Activated naive CD8-positive, alpha-beta T cell treated with anti-CD3 and anti-CD28 coated beads, Interleukin-2, amount 50 U/mL, for 24 hours (primary cell): ENCODE data around the gene BORCS5.

ENCODE experiments used
- ATAC-seq: fragments of 150-1000 bp; cut with Tn5 transposase; one replicate; pipeline ENCODE4 v1.10.0; 2021
- DNase-seq: peaks from one replicate; pipeline ENCODE4 v3.0.0; 2021
- H3K27ac Mint-ChIP-seq: one replicate; pipeline ENCODE4 v1.8.0; 2021; ENCODE audit warnings: mild to moderate bottlenecking, mixed read lengths
- H3K27me3 Mint-ChIP-seq: one replicate; pipeline ENCODE4 v1.8.0; 2021; ENCODE audit warnings: mixed read lengths
- H3K36me3 Mint-ChIP-seq: one replicate; pipeline ENCODE4 v1.8.0; 2021; ENCODE audit warnings: low read depth, mixed read lengths
- H3K4me1 Mint-ChIP-seq: one replicate; pipeline ENCODE4 v1.8.0; 2021; ENCODE audit warnings: mixed read lengths
- H3K4me3 Mint-ChIP-seq: one replicate; pipeline ENCODE4 v1.8.0; 2021; ENCODE audit warnings: mild to moderate bottlenecking, moderate library complexity, mixed read lengths
- H3K9me3 Mint-ChIP-seq: one replicate; pipeline ENCODE4 v1.8.0; 2021; ENCODE audit warnings: mixed read lengths

Gene BORCS5

DNA sequence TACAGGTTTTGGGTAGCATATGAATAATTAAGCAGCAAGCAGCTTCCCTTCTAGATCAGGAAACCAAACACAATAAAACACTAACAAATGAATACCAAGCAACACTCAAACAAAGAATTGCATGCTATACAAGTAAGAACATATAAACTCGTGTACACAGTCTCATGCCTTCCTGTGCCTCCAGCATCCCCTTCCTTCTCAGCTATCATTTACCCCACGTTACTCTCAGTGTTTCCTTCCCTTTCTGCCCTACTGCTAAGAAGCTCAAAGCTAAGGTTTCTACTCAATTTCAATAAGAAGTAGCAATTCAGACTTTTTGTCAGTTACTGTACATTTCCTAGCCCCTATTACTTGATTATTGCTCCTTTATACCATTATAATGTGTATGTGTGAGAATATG, 124.8 kb downstream of the BORCS5 start:
- Mint-ChIP-seq H3K27me3 (no peaks in the 10 kb centered on the region), H3K36me3 (peaks cover 57% of the 10 kb centered on the region), H3K4me3 (peak overlapping the region; percentile 77), H3K4me1 (peaks cover 81% of the 10 kb centered on the region), H3K9me3 (no peaks in the 10 kb centered on the region), H3K27ac (peak overlapping the region; percentile 98)
- ATAC-seq (peak; percentile 51), DNase-seq (no peak)

DNA sequence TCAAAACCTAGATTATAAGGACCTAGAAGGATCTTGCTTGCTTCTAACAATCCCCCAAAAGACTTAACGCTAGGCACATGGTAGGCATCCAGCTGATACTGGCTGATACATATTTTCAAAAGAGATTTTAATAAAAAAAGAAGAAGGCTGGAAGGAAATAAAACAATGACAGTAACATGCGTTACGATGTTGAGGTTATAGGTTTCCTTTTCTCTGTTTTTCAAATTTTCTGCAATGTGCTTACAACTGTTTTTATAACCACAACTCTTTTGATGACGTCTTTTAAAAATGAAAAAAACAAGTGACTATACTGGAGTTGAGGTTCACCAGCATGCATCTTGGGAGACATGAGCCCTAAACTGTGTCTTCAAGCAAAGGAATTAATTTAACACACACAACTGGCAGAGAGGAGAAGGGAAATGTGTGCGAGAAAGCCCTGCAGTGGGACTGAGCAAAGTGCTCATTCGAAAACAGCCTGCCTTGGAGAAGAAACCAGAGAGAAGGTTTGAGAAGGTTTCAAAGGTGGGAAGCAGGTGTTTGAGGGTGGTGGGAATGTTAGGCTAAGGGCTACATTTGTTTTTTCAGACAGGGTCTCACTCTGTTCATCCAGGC, 125.4 kb downstream of the BORCS5 start:
- H3K9me3 Mint-ChIP-seq = no peaks in the 10 kb centered on the region
- ATAC-seq (peak; percentile 33), DNase-seq (no peak)
- peak overlapping the region; percentile 98 for H3K27ac Mint-ChIP-seq
- no peaks in the 10 kb centered on the region for H3K27me3 Mint-ChIP-seq
- H3K36me3 Mint-ChIP-seq = peaks cover 54% of the 10 kb centered on the region
- H3K4me1 Mint-ChIP-seq = peaks cover 84% of the 10 kb centered on the region
- H3K4me3 Mint-ChIP-seq = peak overlapping the region; percentile 77

DNA sequence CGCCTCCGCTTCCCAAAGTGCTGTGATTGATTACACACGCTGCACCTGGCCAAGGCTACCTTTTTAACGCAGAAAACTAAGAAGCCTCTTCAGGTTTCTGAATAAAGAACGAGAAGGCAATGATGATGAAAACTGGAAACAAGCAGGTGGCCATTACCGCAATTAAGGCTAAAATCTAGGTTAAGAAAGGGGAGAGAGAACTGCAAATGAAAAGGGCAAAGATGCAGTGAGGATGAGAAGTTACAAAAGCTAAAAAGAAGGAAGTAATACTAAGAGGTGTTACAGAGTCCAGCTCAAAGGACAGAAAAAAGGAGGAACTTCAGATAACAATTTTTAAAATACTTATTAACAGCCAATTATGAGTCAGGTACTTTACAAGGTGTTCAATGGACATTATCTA, 126.1 kb downstream of the BORCS5 start:
- peak overlapping the region; percentile 98 for H3K27ac Mint-ChIP-seq
- no peaks in the 10 kb centered on the region for H3K27me3 Mint-ChIP-seq
- no peak for ATAC-seq
- H3K9me3 Mint-ChIP-seq = no peaks in the 10 kb centered on the region
- peaks cover 87% of the 10 kb centered on the region for H3K4me1 Mint-ChIP-seq
- peak overlapping the region; percentile 77 for H3K4me3 Mint-ChIP-seq
- no peak for DNase-seq
- H3K36me3 Mint-ChIP-seq = peaks cover 53% of the 10 kb centered on the region

DNA sequence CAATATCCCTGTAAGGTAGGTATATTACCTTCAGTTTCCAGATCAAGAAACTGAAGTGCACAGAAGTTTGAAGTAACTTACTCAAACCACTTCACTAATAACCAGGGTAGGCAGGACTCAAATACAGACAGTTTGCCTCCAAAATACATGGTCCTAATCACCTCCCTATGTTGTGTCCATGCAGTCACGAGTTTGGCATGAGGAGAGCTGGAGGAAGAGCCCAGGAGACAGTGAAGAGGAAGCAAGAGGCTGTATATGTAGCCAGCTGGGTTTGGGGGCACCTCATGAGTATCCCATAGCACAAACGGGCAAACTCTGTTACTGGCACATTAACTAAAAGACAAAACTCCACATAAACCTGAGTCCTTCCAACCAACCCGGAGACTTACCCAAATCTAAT, 126.6 kb downstream of the BORCS5 start:
- ATAC-seq = no peak
- Mint-ChIP-seq H3K9me3 (no peaks in the 10 kb centered on the region), H3K4me1 (peaks cover 87% of the 10 kb centered on the region), H3K4me3 (peak overlapping the region; percentile 77), H3K27ac (peak overlapping the region; percentile 98), H3K36me3 (peaks cover 56% of the 10 kb centered on the region), H3K27me3 (no peaks in the 10 kb centered on the region)
- DNase-seq = no peak

DNA sequence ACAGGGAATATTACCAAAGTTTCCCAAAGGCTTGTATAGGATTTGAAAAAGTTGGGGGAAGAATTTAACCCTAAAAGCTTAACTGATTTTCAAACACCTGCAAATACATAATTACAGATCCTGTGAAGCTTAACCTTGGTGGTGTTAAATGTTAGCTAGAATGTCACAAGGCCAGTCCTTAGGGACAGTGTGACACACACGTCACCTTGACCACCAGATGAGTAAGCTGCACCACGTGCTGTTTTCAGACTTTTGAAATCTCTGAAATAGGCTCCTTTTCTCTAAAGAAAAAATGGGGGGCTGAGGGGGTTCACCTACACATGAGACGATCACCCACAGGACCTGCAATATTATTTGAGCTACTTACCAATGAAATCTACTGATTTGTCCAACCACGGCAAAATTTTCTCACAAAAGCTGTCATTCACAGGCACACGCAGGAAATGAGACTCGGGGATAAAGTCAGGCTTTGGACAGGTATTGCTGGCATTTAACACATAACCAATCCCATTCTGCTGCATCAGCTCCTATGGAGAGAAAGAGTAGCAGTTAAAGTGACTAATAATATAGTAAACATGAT, 129.9 kb downstream of the BORCS5 start:
- Mint-ChIP-seq H3K4me1 (peaks cover 65% of the 10 kb centered on the region), H3K27me3 (no peaks in the 10 kb centered on the region), H3K27ac (peak overlapping the region; percentile 70), H3K4me3 (no peak overlapping the region), H3K36me3 (peaks cover 33% of the 10 kb centered on the region), H3K9me3 (no peaks in the 10 kb centered on the region)
- no peak for DNase-seq
- peak; percentile 71 for ATAC-seq

DNA sequence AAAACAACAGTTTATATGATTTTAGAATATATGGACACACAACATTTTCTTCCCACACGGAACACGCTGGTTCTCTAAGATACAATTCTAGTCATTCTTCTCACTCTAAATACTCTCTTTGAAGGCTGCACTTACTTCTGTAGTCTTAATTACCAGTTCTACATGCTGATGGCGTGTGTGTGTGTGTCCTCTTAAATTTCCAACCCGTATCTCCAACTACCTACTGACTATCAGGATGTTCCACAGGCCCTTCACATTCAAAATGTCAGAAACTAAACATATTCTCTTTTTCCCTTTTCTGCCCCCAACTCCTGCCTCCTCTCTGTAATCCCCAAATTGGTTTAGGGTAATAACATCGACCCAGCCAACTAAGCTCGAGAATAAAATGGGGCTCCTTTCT, 130.6 kb downstream of the BORCS5 start:
- Mint-ChIP-seq H3K36me3 (peaks cover 29% of the 10 kb centered on the region), H3K27me3 (no peaks in the 10 kb centered on the region), H3K4me3 (no peak overlapping the region), H3K4me1 (peaks cover 57% of the 10 kb centered on the region), H3K9me3 (no peaks in the 10 kb centered on the region), H3K27ac (peak overlapping the region; percentile 70)
- no peak for DNase-seq
- ATAC-seq = no peak

DNA sequence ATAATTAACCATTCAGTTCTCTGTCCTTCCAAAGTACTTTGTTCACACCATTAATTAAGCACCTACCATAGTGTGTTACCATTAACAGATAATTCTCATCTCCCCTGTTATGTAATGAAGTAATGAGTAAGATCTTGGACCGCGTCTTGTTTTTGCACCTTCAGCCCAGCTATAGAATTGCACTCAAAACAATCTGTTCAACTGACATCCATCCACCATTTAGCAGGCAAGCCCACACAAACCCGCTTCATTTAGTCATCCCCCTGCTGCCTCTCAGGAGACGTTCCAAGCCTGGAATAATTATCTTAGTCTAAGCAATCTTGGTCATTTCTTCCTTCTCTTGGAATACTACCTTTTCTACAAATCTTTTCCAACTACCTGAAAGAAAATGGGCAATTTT, 131.4 kb downstream of the BORCS5 start:
- Mint-ChIP-seq H3K27me3 (no peaks in the 10 kb centered on the region), H3K9me3 (no peaks in the 10 kb centered on the region)
- ATAC-seq = no peak

DNA sequence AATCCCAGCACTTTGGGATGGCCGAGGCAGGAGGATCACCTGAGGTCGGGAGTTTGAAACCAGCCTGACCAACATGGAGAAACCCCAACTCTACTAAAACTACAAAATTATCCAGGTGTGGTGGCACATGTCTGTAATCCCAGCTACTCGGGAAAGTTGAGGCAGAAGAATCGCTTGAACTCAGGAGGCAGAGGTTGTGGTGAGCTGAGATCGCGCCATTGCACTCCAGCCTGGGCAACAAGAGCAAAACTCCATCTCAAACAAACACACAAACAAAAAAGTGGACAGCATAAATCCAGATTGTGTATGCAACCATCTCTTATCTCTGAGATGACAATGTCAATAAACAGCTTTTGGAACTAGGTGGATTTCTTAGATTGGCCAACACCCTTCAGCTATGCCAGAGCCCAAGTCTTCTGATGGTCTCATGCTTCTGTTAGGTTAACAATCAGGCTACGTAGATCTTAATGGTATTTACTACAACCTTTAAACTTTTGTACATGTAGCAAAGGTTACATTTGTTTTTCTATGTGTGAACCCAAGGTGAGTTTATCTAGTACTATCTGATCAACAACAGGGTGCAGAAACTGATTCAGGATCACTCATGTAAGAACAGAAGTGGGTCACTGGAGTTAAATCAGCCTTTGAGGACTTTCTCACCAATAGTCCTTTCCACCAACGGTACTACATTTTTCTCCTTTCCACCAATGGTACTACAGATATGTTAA, 132.1 kb downstream of the BORCS5 start:
- peaks cover 43% of the 10 kb centered on the region for H3K4me1 Mint-ChIP-seq
- no peak overlapping the region for H3K4me3 Mint-ChIP-seq
- H3K36me3 Mint-ChIP-seq = peaks cover 25% of the 10 kb centered on the region
- no peak for ATAC-seq
- DNase-seq = no peak
- peak overlapping the region; percentile 56 for H3K27ac Mint-ChIP-seq
- no peaks in the 10 kb centered on the region for H3K9me3 Mint-ChIP-seq
- no peaks in the 10 kb centered on the region for H3K27me3 Mint-ChIP-seq

More for the DNA sequence above, 131.4 kb downstream of the BORCS5 start:
- no peak overlapping the region for H3K4me3 Mint-ChIP-seq
- peaks cover 26% of the 10 kb centered on the region for H3K36me3 Mint-ChIP-seq
- DNase-seq = no peak
- H3K27ac Mint-ChIP-seq = peak overlapping the region; percentile 56
- peaks cover 49% of the 10 kb centered on the region for H3K4me1 Mint-ChIP-seq

DNA sequence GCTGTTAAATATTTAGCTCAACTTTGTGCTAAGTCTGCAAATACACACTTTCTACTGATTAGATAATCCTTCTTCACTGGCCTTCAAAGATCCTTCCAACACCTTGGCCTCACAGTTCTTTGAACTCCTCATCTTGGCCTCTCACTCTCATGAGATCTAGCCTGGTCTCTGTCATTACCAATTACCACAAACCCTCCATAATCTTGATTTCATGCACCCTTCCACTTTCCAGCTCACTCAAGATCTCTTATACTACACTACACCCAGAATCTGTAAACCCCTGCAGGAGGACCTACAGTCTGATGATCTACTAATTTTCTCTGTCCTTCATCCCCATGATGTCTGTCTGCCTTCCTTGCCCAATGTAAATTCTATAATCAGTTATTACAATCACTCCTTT, 134.7 kb downstream of the BORCS5 start:
- no peak overlapping the region for H3K4me3 Mint-ChIP-seq
- H3K27me3 Mint-ChIP-seq = no peaks in the 10 kb centered on the region
- H3K9me3 Mint-ChIP-seq = no peaks in the 10 kb centered on the region
- DNase-seq (no peak), ATAC-seq (peak; percentile 57)
- H3K36me3 Mint-ChIP-seq = peaks cover 17% of the 10 kb centered on the region
- H3K4me1 Mint-ChIP-seq = peaks cover 34% of the 10 kb centered on the region
- H3K27ac Mint-ChIP-seq = no peak overlapping the region

DNA sequence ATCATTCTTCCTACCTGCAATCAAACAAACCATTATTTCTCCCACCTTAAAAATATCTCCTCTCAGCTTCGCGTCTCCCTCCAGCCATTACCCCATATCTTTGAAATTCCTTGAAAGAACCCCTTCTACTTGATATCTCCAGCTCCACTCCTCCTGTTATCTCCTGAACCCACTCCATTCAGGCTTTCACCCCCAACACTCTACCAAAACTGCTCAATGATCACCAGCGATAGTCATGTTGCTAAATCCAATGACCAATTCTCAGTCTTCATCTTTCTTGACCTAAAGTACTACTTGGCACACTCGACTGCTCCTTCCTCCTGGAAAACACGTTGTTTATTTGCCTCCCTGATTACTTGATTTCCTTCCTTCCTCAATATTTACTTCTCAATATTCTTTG, 135.7 kb downstream of the BORCS5 start:
- Mint-ChIP-seq H3K4me1 (peaks cover 30% of the 10 kb centered on the region), H3K27ac (no peak overlapping the region), H3K27me3 (no peaks in the 10 kb centered on the region), H3K36me3 (peaks cover 17% of the 10 kb centered on the region), H3K4me3 (no peak overlapping the region), H3K9me3 (no peaks in the 10 kb centered on the region)
- DNase-seq (no peak), ATAC-seq (no peak)

DNA sequence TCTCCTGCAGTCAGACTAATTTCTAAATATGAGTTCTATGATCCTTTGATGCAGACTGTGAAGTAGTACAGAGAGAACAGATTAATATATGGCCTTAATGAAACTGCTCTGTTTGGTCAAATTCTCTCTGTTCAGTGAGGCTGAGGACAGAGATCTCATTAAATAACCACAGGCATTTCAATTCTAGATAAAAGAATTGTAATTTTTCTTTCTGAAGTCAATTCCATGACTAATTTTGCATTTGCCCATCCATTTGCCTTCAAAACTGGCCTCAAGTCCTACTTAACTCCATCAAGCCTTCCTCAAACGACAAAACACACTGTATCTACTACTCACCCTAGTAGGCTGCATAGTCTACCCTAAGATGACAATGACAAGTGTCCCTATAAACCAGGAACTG, 138.7 kb downstream of the BORCS5 start:
- Mint-ChIP-seq H3K27me3 (no peaks in the 10 kb centered on the region), H3K4me1 (peaks cover 19% of the 10 kb centered on the region), H3K4me3 (no peak overlapping the region), H3K27ac (peak overlapping the region; percentile 16), H3K9me3 (no peaks in the 10 kb centered on the region), H3K36me3 (peaks cover 18% of the 10 kb centered on the region)
- ATAC-seq (no peak), DNase-seq (no peak)

DNA sequence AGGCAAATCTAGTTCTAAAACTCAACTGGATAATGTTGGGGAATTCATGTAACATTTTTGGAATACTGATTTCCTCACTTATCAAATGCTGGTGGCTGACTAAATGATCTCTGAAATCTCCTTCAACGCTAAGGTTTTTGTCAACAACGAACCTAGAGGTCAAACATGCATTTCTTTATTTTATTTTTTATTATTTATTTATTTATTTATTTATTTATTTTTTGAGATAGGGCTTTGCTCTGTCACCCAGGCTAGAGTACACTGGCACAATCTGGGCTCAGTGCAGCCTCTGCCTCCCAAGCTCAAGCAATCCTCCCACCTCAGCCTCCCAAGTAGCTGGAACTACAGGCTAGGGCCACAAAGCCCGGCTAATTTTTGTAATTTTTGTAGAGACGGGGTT, 141.3 kb downstream of the BORCS5 start:
- H3K4me1 Mint-ChIP-seq = peaks cover 43% of the 10 kb centered on the region
- H3K9me3 Mint-ChIP-seq = no peaks in the 10 kb centered on the region
- peaks cover 31% of the 10 kb centered on the region for H3K36me3 Mint-ChIP-seq
- H3K4me3 Mint-ChIP-seq = no peak overlapping the region
- DNase-seq (no peak), ATAC-seq (no peak)
- H3K27ac Mint-ChIP-seq = no peak overlapping the region
- no peaks in the 10 kb centered on the region for H3K27me3 Mint-ChIP-seq

DNA sequence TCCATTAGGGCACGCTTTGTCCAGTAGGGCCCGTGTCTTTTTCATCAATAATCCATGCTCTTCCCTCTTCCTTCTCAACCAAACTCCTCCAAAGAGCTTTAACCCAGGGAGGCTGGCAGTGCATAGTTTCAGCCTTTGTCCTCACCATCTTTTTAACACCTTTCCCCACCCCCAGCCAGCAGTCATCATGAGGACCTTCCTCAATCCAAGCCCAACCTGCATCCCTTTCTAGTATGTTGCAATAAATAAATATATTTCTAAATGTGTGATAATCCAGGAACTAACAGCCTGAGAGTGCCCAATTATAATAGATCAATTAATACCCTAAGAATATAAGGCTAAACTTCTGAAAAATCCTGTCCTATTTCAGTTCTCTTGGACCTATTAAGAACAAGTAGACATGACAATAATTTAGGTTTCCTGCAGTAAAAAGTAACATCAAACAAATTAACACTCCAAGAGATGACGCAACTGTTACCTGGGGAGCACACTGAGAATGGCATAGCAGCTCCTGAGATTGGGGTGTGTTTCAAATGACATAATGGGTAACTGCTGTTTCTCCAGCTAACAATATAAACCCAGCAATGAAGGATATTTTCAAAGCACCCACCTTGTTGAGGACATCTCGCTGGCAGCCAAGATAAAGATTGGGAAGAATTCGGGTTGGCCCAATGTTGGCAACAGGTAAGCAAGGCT, 143.2 kb downstream of the BORCS5 start:
- ATAC-seq (no peak), DNase-seq (no peak)
- H3K27ac Mint-ChIP-seq = peak overlapping the region; percentile 46
- H3K9me3 Mint-ChIP-seq = no peaks in the 10 kb centered on the region
- peaks cover 60% of the 10 kb centered on the region for H3K4me1 Mint-ChIP-seq
- H3K36me3 Mint-ChIP-seq = peaks cover 36% of the 10 kb centered on the region
- no peaks in the 10 kb centered on the region for H3K27me3 Mint-ChIP-seq
- H3K4me3 Mint-ChIP-seq = no peak overlapping the region

DNA sequence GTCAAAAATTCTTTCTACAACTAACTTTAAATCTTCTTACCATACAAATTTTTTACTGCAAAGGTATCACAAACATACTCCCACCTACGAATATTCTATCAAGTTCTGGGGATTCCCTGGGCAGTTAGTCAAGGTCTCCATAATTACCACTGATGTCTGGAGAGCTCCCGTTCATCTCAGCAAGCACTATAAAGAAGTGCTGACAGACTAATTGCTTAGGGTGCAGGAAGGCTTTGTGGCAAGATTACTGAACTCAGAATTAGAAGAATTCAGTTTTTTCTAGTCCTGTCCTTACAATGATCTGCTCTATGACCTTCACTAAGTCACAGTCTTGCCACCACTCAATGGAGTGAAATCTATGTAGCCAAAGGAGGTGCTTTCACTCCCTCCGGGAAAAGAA, 144.2 kb downstream of the BORCS5 start:
- ATAC-seq (no peak), DNase-seq (no peak)
- Mint-ChIP-seq H3K27ac (peak overlapping the region; percentile 84), H3K27me3 (no peaks in the 10 kb centered on the region), H3K4me3 (peak overlapping the region; percentile 29), H3K4me1 (peaks cover 69% of the 10 kb centered on the region), H3K9me3 (no peaks in the 10 kb centered on the region), H3K36me3 (peaks cover 33% of the 10 kb centered on the region)
